Keratinocyte (primary cell): ENCODE data around the gene ADH1C. TPM values are rescaled to one million over a fixed set of nuclear protein-coding genes. Genes with fewer than 3 reads are reported as not detected.
A peak's percentile ranks its signal among the peaks of the same experiment; 100 is the strongest.

Experiments used
- DNase-seq: peaks from one replicate; pipeline ENCODE4 v3.0.0-alpha.2; 2011; ENCODE audit warnings: low read depth, missing footprints, low spot score
- FAIRE-seq: peaks from 2 replicates; lab custom pipeline; 2011; peaks lifted over from hg19 to GRCh38; lab: Jason Lieb, UNC
- H2AFZ ChIP-seq: 2 replicates; pipeline ENCODE4 v1.6.0; 2012; ENCODE audit warnings: low read length, control low read depth, inconsistent platforms; ENCODE audit not compliant: control insufficient read depth
- H3K27ac ChIP-seq: 2 replicates; pipeline ENCODE4 v1.5.1; 2011; ENCODE audit warnings: low read length; ENCODE audit not compliant: control insufficient read depth, insufficient read depth
- H3K27me3 ChIP-seq: 3 replicates; pipeline ENCODE4 v1.6.0; 2011; ENCODE audit warnings: low read length; ENCODE audit not compliant: control insufficient read depth, insufficient read depth; ENCODE audit errors: extremely low read depth
- H3K36me3 ChIP-seq, 2 experiments: 2 replicates in 1 of 2; 3 replicates in 1 of 2; pipeline ENCODE4 v1.5.1; 2011; ENCODE audit warnings: low read length in 2 of 2, mild to moderate bottlenecking in 1 of 2; ENCODE audit not compliant: control insufficient read depth in 2 of 2, insufficient read depth in 2 of 2; ENCODE audit errors: extremely low read depth in 1 of 2
- H3K4me1 ChIP-seq: 3 replicates; pipeline ENCODE4 v1.5.1; 2011; ENCODE audit warnings: low read length; ENCODE audit not compliant: control insufficient read depth, insufficient read depth; ENCODE audit errors: extremely low read depth
- H3K4me2 ChIP-seq: 3 replicates; pipeline ENCODE4 v1.6.0; 2011; ENCODE audit warnings: low read depth, low read length; ENCODE audit not compliant: control insufficient read depth, insufficient read depth; ENCODE audit errors: extremely low read depth
- H3K4me3 ChIP-seq, 3 experiments: fragments of 200-600 bp in 1 of 3; sonication (generic) in 1 of 3; 2 replicates in 2 of 3; 3 replicates in 1 of 3; pipeline ENCODE4 v1.5.1; 2011 to 2016; ENCODE audit warnings: low read length in 3 of 3, mild to moderate bottlenecking in 3 of 3, control low read depth in 2 of 3, inconsistent platforms in 1 of 3, low read depth in 1 of 3, mixed read lengths in 1 of 3, mixed run types in 1 of 3, moderate library complexity in 1 of 3; ENCODE audit not compliant: control insufficient read depth in 2 of 3, insufficient read depth in 2 of 3; ENCODE audit errors: extremely low read depth in 1 of 3
- H3K79me2 ChIP-seq: 2 replicates; pipeline ENCODE4 v1.6.0; 2012; ENCODE audit warnings: low read length; ENCODE audit not compliant: control insufficient read depth, insufficient read depth
- H3K9ac ChIP-seq: 3 replicates; pipeline ENCODE4 v1.6.0; 2011; ENCODE audit warnings: low read length; ENCODE audit not compliant: control insufficient read depth, insufficient read depth; ENCODE audit errors: extremely low read depth
- H3K9me1 ChIP-seq: 3 replicates; pipeline ENCODE4 v1.6.0; 2011; ENCODE audit warnings: low read length; ENCODE audit not compliant: control insufficient read depth, insufficient read depth; ENCODE audit errors: extremely low read depth
- H3K9me3 ChIP-seq: 2 replicates; pipeline ENCODE4 v1.5.1; 2012; ENCODE audit warnings: low read depth, low read length; ENCODE audit not compliant: control insufficient read depth
- H4K20me1 ChIP-seq: 3 replicates; pipeline ENCODE4 v1.6.0; 2011; ENCODE audit warnings: low read length; ENCODE audit not compliant: control insufficient read depth, insufficient read depth; ENCODE audit errors: extremely low read depth
- EZH2 ChIP-seq: IDR thresholded peaks from one replicate; pipeline ENCODE4 v1.6.1; 2012; ENCODE audit warnings: inconsistent platforms, mild to moderate bottlenecking, low read length, moderate library complexity
- dilution Hi-C: fragments of 300-500 bp; cut with MboI; formaldehyde crosslinking; loops from one replicate; pipeline ENCODE4 v1.7.0; 2020; ENCODE audit warnings: low sequenced_read_pairs; ENCODE audit not compliant: extremely low pct_ligation_motif_present
- polyA plus RNA-seq, 5 experiments: library from polyadenylated mRNA; depleted of rRNA in 3 of 5; stranded (reverse) in 3 of 5; stranded (forward) in 1 of 5; unstranded in 1 of 5; fragments of >200 nt; gene quantifications; 1 replicate in 1 of 5; 2 replicates in 3 of 5; 3 replicates in 1 of 5; pipeline versions ENCODE4 v1.2.1 to v1.2.3, GENCODE V29; 2011 to 2012; ENCODE audit warnings: missing spikeins in 2 of 5, low read depth in 1 of 5, low replicate concordance in 1 of 5
- TF ChIP-seq, protein P1 (sequence below), 3 experiments: IDR thresholded peaks in 1 of 3; conservative IDR thresholded peaks in 1 of 3; optimal IDR thresholded peaks in 1 of 3; 2 replicates in 2 of 3; 3 replicates in 1 of 3; pipeline versions ENCODE3 to v1.5.1; 2011; ENCODE audit warnings: low read length in 3 of 3, mild to moderate bottlenecking in 3 of 3, moderate library complexity in 2 of 3, control low read depth in 1 of 3, inconsistent platforms in 1 of 3; ENCODE audit not compliant: insufficient read depth in 2 of 3; ENCODE audit errors: extremely low read depth in 1 of 3

Gene ADH1C
- polyA plus RNA-seq, 1 donor (not counting 4 experiments of a cell fraction or from before 2014, with no cell fraction given) = 0.03 TPM

GRCh38 chr4:99381588-99382175 lies 29.1 kb upstream of the ADH1C start:
- no peak overlapping the region for H3K4me2 ChIP-seq
- H3K79me2 ChIP-seq = no peaks in the 10 kb centered on the region
- dilution Hi-C loops = no loop called here
- no peaks in the 10 kb centered on the region for H3K9me1 ChIP-seq
- H3K9ac ChIP-seq = no peak overlapping the region
- no peaks in the 10 kb centered on the region for H3K27me3 ChIP-seq
- H4K20me1 ChIP-seq = no peaks in the 10 kb centered on the region
- H3K4me3 ChIP-seq = no peak overlapping the region
- DNase-seq = no peak
- no peaks in the 10 kb centered on the region for H3K36me3 ChIP-seq
- TF ChIP-seq EZH2 = no peak
- TF ChIP-seq, protein P1, sequence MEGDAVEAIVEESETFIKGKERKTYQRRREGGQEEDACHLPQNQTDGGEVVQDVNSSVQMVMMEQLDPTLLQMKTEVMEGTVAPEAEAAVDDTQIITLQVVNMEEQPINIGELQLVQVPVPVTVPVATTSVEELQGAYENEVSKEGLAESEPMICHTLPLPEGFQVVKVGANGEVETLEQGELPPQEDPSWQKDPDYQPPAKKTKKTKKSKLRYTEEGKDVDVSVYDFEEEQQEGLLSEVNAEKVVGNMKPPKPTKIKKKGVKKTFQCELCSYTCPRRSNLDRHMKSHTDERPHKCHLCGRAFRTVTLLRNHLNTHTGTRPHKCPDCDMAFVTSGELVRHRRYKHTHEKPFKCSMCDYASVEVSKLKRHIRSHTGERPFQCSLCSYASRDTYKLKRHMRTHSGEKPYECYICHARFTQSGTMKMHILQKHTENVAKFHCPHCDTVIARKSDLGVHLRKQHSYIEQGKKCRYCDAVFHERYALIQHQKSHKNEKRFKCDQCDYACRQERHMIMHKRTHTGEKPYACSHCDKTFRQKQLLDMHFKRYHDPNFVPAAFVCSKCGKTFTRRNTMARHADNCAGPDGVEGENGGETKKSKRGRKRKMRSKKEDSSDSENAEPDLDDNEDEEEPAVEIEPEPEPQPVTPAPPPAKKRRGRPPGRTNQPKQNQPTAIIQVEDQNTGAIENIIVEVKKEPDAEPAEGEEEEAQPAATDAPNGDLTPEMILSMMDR (optimal IDR thresholded peaks at IDR 0.05 in 1 of 3, IDR thresholded peaks at IDR 0.05 in 1 of 3, conservative IDR thresholded peaks at IDR 0.05 in 1 of 3; ENCODE audit: extremely low read depth in 1 of 3, insufficient read depth in 2 of 3, low read length in 3 of 3) = no peak
- H3K4me1 ChIP-seq = no peaks in the 10 kb centered on the region
- no peak overlapping the region for H3K27ac ChIP-seq
- no peaks in the 10 kb centered on the region for H3K9me3 ChIP-seq
- FAIRE-seq = no peak
- no peak overlapping the region for H2AFZ ChIP-seq

GRCh38 chr4:99379571-99379970 lies 27.0 kb upstream of the ADH1C start:
- no peaks in the 10 kb centered on the region for H3K36me3 ChIP-seq
- H3K4me2 ChIP-seq = no peak overlapping the region
- DNase-seq (no peak), FAIRE-seq (no peak)
- dilution Hi-C loops = no loop called here
- no peaks in the 10 kb centered on the region for H3K4me1 ChIP-seq
- H3K27me3 ChIP-seq = no peaks in the 10 kb centered on the region
- no peaks in the 10 kb centered on the region for H3K9me3 ChIP-seq
- no peak overlapping the region for H3K27ac ChIP-seq
- no peaks in the 10 kb centered on the region for H3K79me2 ChIP-seq
- no peak overlapping the region for H3K9ac ChIP-seq
- no peaks in the 10 kb centered on the region for H3K9me1 ChIP-seq
- H4K20me1 ChIP-seq = no peaks in the 10 kb centered on the region
- TF ChIP-seq EZH2 = no peak
- TF ChIP-seq, protein P1 (optimal IDR thresholded peaks at IDR 0.05 in 1 of 3, IDR thresholded peaks at IDR 0.05 in 1 of 3, conservative IDR thresholded peaks at IDR 0.05 in 1 of 3; ENCODE audit: extremely low read depth in 1 of 3, insufficient read depth in 2 of 3, low read length in 3 of 3) = no peak
- H2AFZ ChIP-seq = peak overlapping the region; percentile 12
- H3K4me3 ChIP-seq = no peak overlapping the region
